ENCODE measurements around the gene PTPN14.
"Not testable (repeated sequence)": the region's sequence is repeated elsewhere in the genome, so short reads cannot be mapped to it uniquely, and the experiment has no call there.

PTPN14 gene

DNA sequence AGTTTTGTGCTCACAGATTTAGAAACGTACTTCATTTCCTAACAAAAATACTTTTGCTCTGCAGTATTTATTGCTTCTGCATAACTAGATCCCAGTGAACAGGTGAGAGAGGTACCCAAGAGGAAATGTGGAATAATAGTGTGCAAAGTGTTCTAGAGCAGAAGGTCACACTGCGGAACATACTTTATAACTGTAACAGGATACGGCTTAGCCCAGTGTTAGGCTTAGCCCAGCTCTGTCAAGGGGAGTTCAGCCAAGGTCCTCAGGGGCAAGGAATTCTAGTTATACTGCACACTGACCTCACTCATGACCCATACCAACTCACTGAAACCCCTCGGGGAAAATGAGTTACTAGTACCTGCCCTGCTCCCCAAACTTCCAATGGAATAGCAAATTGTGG, 55.3 kb downstream of the PTPN14 start:
- no peak for DNase-seq (ENCODE audit: low read depth)
- no peak overlapping the region for H3K4me3 ChIP-seq (ENCODE audit: low read length)
- TF ChIP-seq, protein P1, sequence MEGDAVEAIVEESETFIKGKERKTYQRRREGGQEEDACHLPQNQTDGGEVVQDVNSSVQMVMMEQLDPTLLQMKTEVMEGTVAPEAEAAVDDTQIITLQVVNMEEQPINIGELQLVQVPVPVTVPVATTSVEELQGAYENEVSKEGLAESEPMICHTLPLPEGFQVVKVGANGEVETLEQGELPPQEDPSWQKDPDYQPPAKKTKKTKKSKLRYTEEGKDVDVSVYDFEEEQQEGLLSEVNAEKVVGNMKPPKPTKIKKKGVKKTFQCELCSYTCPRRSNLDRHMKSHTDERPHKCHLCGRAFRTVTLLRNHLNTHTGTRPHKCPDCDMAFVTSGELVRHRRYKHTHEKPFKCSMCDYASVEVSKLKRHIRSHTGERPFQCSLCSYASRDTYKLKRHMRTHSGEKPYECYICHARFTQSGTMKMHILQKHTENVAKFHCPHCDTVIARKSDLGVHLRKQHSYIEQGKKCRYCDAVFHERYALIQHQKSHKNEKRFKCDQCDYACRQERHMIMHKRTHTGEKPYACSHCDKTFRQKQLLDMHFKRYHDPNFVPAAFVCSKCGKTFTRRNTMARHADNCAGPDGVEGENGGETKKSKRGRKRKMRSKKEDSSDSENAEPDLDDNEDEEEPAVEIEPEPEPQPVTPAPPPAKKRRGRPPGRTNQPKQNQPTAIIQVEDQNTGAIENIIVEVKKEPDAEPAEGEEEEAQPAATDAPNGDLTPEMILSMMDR (conservative IDR thresholded peaks at IDR 0.05; ENCODE audit: low read length) = no peak

DNA sequence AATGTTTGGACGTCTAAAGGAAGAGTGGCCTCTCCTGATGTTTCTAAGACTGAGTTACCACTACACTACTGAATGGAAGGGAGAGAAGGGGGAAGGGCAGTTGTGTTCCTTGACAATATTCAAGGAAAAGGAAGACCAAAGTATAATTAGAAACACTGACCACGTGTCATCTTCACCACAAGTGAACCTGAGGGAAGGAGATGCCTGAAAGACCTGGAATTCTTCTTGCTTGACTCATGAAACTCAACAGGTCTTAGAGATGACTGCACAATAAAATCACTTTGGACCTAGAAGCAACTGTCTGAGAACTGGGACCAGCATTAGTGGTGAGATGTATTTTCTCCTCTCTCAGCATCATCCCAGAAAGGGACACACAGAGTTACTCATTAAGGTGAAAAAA, 56.7 kb downstream of the PTPN14 start:
- peak; percentile 43 for DNase-seq (ENCODE audit: low read depth)
- TF ChIP-seq, protein P1 (conservative IDR thresholded peaks at IDR 0.05; ENCODE audit: low read length) = no peak

GRCh38 chr1:214494179-214494578, 57.2 kb downstream of the PTPN14 start:
- not testable (repeated sequence) for DNase-seq (ENCODE audit: low read depth); H3K4me3 ChIP-seq (ENCODE audit: low read length)

More for the DNA sequence above, 56.7 kb downstream of the PTPN14 start:
- H3K4me3 ChIP-seq (ENCODE audit: low read length) = no peak overlapping the region

DNA sequence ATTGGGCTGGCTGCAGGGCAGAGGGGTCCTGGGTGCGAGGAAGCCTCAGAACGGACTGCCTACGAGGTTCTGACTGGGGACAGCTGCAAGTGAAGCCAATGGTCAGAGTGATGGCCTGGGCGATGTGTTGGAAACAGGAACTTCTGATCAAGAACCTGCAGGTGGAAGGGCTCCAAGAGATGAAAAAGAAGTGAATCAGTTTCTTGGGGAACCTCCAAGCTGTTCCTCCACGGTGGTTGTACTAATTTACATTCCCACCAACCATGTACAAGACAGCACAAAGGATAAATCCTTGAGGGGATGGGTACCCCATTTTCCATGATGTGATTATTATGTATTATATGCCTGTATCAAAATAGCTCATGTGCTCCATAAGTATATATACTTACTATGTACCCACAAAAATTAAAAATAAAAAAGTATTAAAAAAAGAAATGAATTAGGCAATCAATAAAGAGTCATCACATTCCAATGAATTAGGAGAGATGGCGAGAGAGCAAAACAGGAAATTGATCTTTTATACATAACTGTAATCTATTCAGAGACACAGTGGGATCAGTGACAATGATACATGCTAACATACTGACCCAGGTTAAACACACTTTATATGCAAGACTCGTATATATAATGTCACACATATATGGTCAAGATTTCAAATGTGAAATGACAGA, 58.1 kb downstream of the PTPN14 start:
- TF ChIP-seq, protein P1 (conservative IDR thresholded peaks at IDR 0.05; ENCODE audit: low read length) = no peak
- no peak overlapping the region for H3K4me3 ChIP-seq (ENCODE audit: low read length)
- DNase-seq (ENCODE audit: low read depth) = peak; percentile 68

GRCh38 chr1:214492401-214493075, 58.9 kb downstream of the PTPN14 start:
- no peak overlapping the region for H3K4me3 ChIP-seq (ENCODE audit: low read length)
- TF ChIP-seq, protein P1 (conservative IDR thresholded peaks at IDR 0.05; ENCODE audit: low read length) = no peak
- peak; percentile 86 for DNase-seq (ENCODE audit: low read depth)

GRCh38 chr1:214491468-214492146, 59.8 kb downstream of the PTPN14 start:
- TF ChIP-seq, protein P1 (conservative IDR thresholded peaks at IDR 0.05; ENCODE audit: low read length) = no peak
- DNase-seq (ENCODE audit: low read depth) = no peak
- no peak overlapping the region for H3K4me3 ChIP-seq (ENCODE audit: low read length)

DNA sequence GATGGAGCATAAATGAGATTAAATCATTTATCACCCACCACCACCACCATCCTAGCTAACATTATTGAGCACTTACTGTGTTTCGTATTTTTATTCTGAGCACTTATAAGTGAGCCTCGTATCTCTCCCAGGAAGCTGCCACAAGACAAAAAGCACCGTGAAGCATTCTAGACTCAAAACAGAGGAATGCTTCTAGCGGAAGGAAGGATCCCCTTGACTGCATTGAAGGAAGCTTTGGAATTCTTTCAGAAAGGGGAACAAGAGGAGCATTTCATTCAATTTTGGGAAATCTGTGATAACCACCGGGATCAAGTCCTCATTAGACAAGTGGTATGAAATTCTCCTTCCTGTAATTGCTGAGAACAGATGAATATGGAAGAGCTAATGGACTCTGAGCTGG, 66.3 kb downstream of the PTPN14 start:
- H3K4me3 ChIP-seq (ENCODE audit: low read length) = no peak overlapping the region
- DNase-seq (ENCODE audit: low read depth) = no peak
- TF ChIP-seq, protein P1 (conservative IDR thresholded peaks at IDR 0.05; ENCODE audit: low read length) = no peak

- H3K4me3 ChIP-seq (ENCODE audit: low read length); DNase-seq (ENCODE audit: low read depth): not testable (repeated sequence)
Measured at GRCh38 chr1:214483180-214483579, 68.2 kb downstream of the PTPN14 start.

DNA sequence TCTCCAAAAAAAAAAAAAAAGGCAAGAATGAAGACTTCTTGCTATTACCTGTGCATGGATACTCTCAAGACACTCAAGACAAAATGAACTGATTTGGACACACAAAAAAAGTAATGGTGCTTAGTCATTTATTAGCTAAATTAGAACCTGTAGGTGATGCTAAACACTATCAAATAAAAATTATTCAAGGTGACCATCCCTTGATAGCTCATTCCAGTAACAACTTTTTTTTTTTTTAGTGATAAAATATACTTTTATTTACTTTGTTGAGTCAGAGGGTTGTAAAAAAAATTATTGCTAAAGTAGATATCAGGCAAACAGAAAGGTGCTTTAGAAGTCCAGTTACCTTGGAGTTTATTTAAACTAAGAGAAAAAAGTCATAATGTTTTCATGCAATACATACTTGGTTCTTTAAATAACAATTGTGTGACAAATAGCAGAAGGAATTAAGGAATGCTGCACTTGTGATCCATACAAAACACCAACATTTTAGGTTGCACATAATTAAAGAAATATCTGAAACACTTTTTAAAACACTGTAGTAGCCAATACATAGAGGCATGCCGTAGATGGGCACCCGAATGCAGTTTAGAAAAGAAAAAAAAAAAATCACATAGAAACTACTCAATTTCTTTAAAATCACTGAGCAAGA, 69.3 kb downstream of the PTPN14 start:
- not testable (repeated sequence) for H3K4me3 ChIP-seq (ENCODE audit: low read length); DNase-seq (ENCODE audit: low read depth)
